ENCODE results near the gene SETD4.

The SETD4 gene

DNA sequence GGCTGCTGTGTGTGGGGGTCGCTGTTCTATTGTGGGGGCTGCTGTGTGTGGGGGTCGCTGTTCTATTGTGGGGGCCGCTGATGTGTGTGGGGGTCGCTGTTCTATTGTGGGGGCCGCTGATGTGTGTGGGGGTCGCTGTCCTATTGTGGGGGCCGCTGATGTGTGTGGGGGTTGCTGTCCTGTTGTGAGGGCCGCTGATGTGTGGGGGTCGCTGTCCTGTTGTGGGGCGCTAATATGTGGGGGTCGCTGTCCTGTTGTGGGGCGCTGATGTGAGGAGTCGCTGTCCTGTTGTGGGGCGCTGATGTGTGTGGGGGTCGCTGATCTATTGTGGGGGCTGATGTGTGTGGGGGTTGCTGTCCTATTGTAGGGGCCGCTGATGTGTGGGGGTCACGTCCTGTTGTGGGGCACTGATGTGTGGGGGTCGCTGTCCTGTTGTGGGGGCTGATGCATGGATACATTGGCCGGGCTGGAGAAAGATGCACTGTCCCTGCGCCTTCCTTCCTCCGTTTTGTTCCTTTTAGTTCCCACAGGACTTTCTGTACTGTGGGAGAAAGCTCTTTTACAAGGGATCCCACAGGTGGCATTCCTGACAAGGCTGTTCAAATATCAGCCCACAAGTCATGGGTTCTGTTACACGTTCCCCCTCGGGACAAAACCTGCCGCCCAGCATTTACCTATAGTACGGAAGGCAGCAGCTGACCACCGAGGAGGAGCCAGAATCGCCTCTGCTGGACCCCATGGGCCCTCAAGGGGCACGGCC lies 27.5 kb downstream of the SETD4 start:
- Histone ChIP-seq H3K9ac (ENCODE audit: low read depth, low read length, poor library complexity, severe bottlenecking) (no peak overlapping the region), H2AFZ (ENCODE audit: low read length) (no peak overlapping the region), H3K27me3 (ENCODE audit: insufficient read depth, low read length, poor library complexity, severe bottlenecking) (no peaks in the 10 kb centered on the region), H3K36me3 (ENCODE audit: insufficient read depth, low read length) (peaks cover under 1% of the 10 kb centered on the region; the same call in 1 of the 2 replicates), H3F3A (ENCODE audit: low read depth) (no peaks in the 10 kb centered on the region), H3K9me3 (ENCODE audit: insufficient read depth, low read depth, low read length) (no peaks in the 10 kb centered on the region), H3K4me3 (ENCODE audit: low read length, poor library complexity, severe bottlenecking) (no peak overlapping the region), H3K4me2 (ENCODE audit: low read depth, low read length, poor library complexity, severe bottlenecking) (no peak overlapping the region), H3K79me2 (ENCODE audit: insufficient read depth, low read length) (no peaks in the 10 kb centered on the region), H3K4me1 (ENCODE audit: insufficient read depth, low read length, poor library complexity, severe bottlenecking) (no peaks in the 10 kb centered on the region), H4K20me1 (ENCODE audit: insufficient read depth, low read length, poor library complexity, severe bottlenecking) (no peaks in the 10 kb centered on the region), H3K9me2 (replicated peaks; ENCODE audit: low read depth, low read length) (no peaks in the 10 kb centered on the region)
- no peak for TF ChIP-seq EZH2phosphoT487 (IDR thresholded peaks at IDR 0.05; ENCODE audit: borderline replicate concordance)
- TF ChIP-seq, protein P1, sequence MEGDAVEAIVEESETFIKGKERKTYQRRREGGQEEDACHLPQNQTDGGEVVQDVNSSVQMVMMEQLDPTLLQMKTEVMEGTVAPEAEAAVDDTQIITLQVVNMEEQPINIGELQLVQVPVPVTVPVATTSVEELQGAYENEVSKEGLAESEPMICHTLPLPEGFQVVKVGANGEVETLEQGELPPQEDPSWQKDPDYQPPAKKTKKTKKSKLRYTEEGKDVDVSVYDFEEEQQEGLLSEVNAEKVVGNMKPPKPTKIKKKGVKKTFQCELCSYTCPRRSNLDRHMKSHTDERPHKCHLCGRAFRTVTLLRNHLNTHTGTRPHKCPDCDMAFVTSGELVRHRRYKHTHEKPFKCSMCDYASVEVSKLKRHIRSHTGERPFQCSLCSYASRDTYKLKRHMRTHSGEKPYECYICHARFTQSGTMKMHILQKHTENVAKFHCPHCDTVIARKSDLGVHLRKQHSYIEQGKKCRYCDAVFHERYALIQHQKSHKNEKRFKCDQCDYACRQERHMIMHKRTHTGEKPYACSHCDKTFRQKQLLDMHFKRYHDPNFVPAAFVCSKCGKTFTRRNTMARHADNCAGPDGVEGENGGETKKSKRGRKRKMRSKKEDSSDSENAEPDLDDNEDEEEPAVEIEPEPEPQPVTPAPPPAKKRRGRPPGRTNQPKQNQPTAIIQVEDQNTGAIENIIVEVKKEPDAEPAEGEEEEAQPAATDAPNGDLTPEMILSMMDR (conservative IDR thresholded peaks at IDR 0.05; ENCODE audit: low read length), result no peak

DNA sequence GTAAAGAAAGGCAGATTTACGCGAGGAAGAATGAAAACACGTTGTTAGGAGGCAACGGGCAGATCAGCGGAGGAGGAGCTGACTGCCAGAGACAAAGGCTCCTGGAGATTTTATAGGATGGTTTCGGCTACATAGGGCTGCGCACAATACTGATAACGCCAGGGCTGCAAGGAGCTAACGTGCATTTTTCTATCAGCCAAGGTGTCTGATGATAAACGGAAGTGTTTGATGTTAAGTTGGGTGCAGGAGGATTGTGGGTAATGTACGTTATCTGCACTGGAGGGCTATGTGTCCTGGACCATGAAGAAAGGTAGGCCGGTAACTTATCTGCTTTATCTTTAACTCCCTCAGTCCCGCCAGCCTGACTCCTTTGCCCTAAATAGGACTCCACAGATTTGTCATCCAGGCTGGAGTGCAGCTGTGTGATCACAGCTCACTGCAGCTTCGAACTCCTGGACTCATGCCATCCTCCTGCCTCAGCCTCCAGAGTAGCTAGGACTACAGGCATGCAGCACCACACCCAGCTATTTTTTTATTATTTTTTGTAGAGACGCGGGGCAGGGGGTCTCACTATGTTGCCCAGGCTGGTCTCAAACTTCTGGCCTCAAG lies 29.6 kb downstream of the SETD4 start:
- no peak overlapping the region for H3K4me2 ChIP-seq (ENCODE audit: low read depth, low read length, poor library complexity, severe bottlenecking)
- H3K27me3 ChIP-seq (ENCODE audit: insufficient read depth, low read length, poor library complexity, severe bottlenecking), result no peaks in the 10 kb centered on the region
- H3K9me2 ChIP-seq (replicated peaks; ENCODE audit: low read depth, low read length), result no peaks in the 10 kb centered on the region
- no peaks in the 10 kb centered on the region for H3K36me3 ChIP-seq (ENCODE audit: insufficient read depth, low read length)
- no peak overlapping the region for H3K9ac ChIP-seq (ENCODE audit: low read depth, low read length, poor library complexity, severe bottlenecking)
- H3K9me3 ChIP-seq (ENCODE audit: insufficient read depth, low read depth, low read length), result no peaks in the 10 kb centered on the region
- H3K4me3 ChIP-seq (ENCODE audit: low read length, poor library complexity, severe bottlenecking), result no peak overlapping the region
- no peaks in the 10 kb centered on the region for H3K79me2 ChIP-seq (ENCODE audit: insufficient read depth, low read length)
- TF ChIP-seq EZH2phosphoT487 (IDR thresholded peaks at IDR 0.05; ENCODE audit: borderline replicate concordance), result no peak
- TF ChIP-seq, protein P1 (conservative IDR thresholded peaks at IDR 0.05; ENCODE audit: low read length), result no peak
- H3F3A ChIP-seq (ENCODE audit: low read depth), result no peaks in the 10 kb centered on the region
- no peaks in the 10 kb centered on the region for H4K20me1 ChIP-seq (ENCODE audit: insufficient read depth, low read length, poor library complexity, severe bottlenecking)
- H2AFZ ChIP-seq (ENCODE audit: low read length), result no peak overlapping the region
- no peaks in the 10 kb centered on the region for H3K4me1 ChIP-seq (ENCODE audit: insufficient read depth, low read length, poor library complexity, severe bottlenecking)

DNA sequence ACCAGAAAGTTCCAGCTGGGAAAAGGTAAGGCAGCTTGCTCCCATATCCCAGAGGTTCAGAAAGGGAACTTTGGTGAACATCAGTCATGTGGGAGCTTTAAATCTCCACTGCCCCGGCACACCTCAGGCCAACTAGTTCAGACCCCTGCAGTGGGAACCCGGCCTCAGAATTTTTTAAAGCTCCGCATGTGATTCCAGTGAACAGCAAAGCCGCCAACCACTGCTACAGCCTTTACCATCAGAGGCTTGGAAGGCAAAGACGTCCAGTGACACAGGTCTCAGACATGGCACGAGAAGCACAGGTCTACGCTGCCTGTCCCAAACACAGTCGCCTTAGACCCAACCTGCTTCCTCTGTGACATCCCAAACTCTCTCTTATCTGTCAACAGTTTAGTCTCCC lies 31.0 kb downstream of the SETD4 start:
- no peaks in the 10 kb centered on the region for H3K79me2 ChIP-seq (ENCODE audit: insufficient read depth, low read length)
- H3K27me3 ChIP-seq (ENCODE audit: insufficient read depth, low read length, poor library complexity, severe bottlenecking), result no peaks in the 10 kb centered on the region
- TF ChIP-seq EZH2phosphoT487 (IDR thresholded peaks at IDR 0.05; ENCODE audit: borderline replicate concordance), result no peak
- TF ChIP-seq, protein P1 (conservative IDR thresholded peaks at IDR 0.05; ENCODE audit: low read length), result no peak
- no peak overlapping the region for H3K4me2 ChIP-seq (ENCODE audit: low read depth, low read length, poor library complexity, severe bottlenecking)
- H3F3A ChIP-seq (ENCODE audit: low read depth), result no peaks in the 10 kb centered on the region
- H4K20me1 ChIP-seq (ENCODE audit: insufficient read depth, low read length, poor library complexity, severe bottlenecking), result no peaks in the 10 kb centered on the region
- H3K9me3 ChIP-seq (ENCODE audit: insufficient read depth, low read depth, low read length), result no peaks in the 10 kb centered on the region
- H2AFZ ChIP-seq (ENCODE audit: low read length), result no peak overlapping the region
- no peaks in the 10 kb centered on the region for H3K9me2 ChIP-seq (replicated peaks; ENCODE audit: low read depth, low read length)
- H3K36me3 ChIP-seq (ENCODE audit: insufficient read depth, low read length), result no peaks in the 10 kb centered on the region
- H3K4me1 ChIP-seq (ENCODE audit: insufficient read depth, low read length, poor library complexity, severe bottlenecking), result no peaks in the 10 kb centered on the region
- H3K4me3 ChIP-seq (ENCODE audit: low read length, poor library complexity, severe bottlenecking), result no peak overlapping the region
- H3K9ac ChIP-seq (ENCODE audit: low read depth, low read length, poor library complexity, severe bottlenecking), result no peak overlapping the region
